Skeletal muscle satellite cell (primary cell): ENCODE measurements around the gene KRTAP4-3.
A peak's percentile ranks its signal among the peaks of the same experiment; 100 is the strongest.
"Not testable (repeated sequence)": the region's sequence is repeated elsewhere in the genome, so short reads cannot be mapped to it uniquely, and the experiment has no call there.

Experiments used
- H3K27me3 ChIP-seq: 2 replicates; pipeline ENCODE4 v1.7.0; 2013; ENCODE audit warnings: low read length; ENCODE audit not compliant: control insufficient read depth, insufficient read depth
- H3K36me3 ChIP-seq: 2 replicates; pipeline ENCODE4 v1.7.0; 2013; ENCODE audit warnings: mild to moderate bottlenecking, control low read depth, low read length; ENCODE audit not compliant: insufficient read depth
- H3K4me1 ChIP-seq: 2 replicates; pipeline ENCODE4 v1.7.0; 2013; ENCODE audit warnings: low read length; ENCODE audit not compliant: control insufficient read depth, insufficient read depth
- H3K4me2 ChIP-seq: 2 replicates; pipeline ENCODE4 v1.7.0; 2013; ENCODE audit warnings: mild to moderate bottlenecking, low read length
- H3K4me3 ChIP-seq: 2 replicates; pipeline ENCODE4 v1.7.0; 2013; ENCODE audit warnings: low read length
- H3K9ac ChIP-seq: 2 replicates; pipeline ENCODE4 v1.7.0; 2013; ENCODE audit warnings: mild to moderate bottlenecking, low read depth, low read length, moderate library complexity
- H3K9me3 ChIP-seq: replicated peaks from 2 replicates; pipeline ENCODE4 v1.7.0; 2013; ENCODE audit warnings: mild to moderate bottlenecking, control low read depth, low read length

Gene KRTAP4-3

GRCh38 chr17:41150026-41150425 lies 18.0 kb downstream of the KRTAP4-3 start:
- Histone ChIP-seq H3K4me2 (no peak overlapping the region), H3K4me1 (no peaks in the 10 kb centered on the region), H3K27me3 (no peaks in the 10 kb centered on the region), H3K9ac (no peak overlapping the region), H3K9me3 (no peaks in the 10 kb centered on the region), H3K36me3 (no peaks in the 10 kb centered on the region), H3K4me3 (no peak overlapping the region)

GRCh38 chr17:41149652-41149985 lies 18.4 kb downstream of the KRTAP4-3 start, which contains the start of gene KRTAP4-5:
Gene KRTAP4-5, minus strand, starts transcription at chr17:41149825. Its CDS starts 58 bp downstream, at chr17:41149767.
- Histone ChIP-seq H3K9me3 (no peaks in the 10 kb centered on the region), H3K9ac (no peak within 1 kb of the TSS), H3K27me3 (no peaks in the 10 kb centered on the region), H3K4me3 (no peak within 1 kb of the TSS), H3K36me3 (no peaks in the 10 kb centered on the region), H3K4me2 (no peak within 1 kb of the TSS), H3K4me1 (no peaks in the 10 kb centered on the region)

DNA sequence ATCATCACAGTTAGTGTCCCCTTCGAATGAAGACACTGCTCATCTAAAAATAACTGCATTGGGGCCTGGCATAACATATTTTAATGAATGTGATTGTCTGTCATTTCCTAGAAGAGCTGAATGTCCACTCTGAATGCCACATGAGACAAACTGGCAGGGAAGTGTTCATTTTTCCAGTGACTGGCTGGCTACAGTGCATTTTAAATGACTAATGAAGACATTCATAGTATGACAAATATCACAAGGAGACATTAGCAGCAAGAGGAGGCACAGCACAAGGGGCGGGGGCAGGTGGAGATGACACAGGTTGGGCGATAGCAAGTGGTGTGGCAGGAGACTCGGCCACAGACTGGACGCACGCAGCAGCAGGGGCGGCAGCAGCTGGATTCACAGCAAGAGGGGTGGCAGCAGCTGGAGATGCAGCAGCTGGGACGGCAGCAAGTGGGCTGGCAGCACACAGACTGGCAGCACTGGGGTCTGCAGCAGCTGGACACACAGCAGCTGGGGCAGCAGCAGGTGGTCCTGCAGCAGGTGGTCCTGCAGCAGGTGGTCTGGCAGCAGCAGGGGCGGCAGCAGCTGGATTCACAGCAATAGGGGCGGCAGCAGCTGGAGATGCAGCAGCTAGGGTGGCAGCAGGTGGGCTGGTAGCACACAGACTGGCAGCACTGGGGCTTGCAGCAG lies 18.9 kb downstream of the KRTAP4-3 start:
- not testable (repeated sequence) for H3K36me3 ChIP-seq, H3K9ac ChIP-seq, H3K27me3 ChIP-seq

GRCh38 chr17:41147531-41148204 lies 20.4 kb downstream of the KRTAP4-3 start:
- Histone ChIP-seq H3K4me2 (no peak overlapping the region), H3K4me3 (no peak overlapping the region), H3K9ac (no peak overlapping the region), H3K4me1 (no peaks in the 10 kb centered on the region), H3K27me3 (no peaks in the 10 kb centered on the region), H3K36me3 (no peaks in the 10 kb centered on the region), H3K9me3 (peaks cover 7% of the 10 kb centered on the region)

More for the DNA sequence above, 18.9 kb downstream of the KRTAP4-3 start:
- H3K9me3 ChIP-seq, H3K4me1 ChIP-seq, H3K4me3 ChIP-seq, H3K4me2 ChIP-seq: not testable (repeated sequence)

DNA sequence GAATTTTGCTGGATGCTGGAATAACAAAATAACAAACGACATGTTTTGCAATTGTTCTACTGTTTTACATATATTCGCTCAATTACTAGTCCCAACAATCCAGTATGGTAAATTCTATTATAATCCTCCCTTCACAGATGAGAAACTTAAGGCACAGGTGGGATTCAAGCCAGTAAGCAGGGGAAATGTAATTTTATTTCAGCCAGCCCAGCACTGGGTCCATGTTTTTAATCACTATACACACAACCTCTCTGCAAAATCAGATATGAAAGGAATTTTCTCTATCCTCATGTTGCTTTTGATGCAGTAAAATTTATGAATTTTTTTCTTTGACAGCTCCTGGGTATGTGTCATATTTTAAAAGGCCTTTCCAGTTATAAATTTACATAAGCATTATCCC lies 22.8 kb downstream of the KRTAP4-3 start:
- Histone ChIP-seq H3K4me1 (no peaks in the 10 kb centered on the region), H3K9ac (no peak overlapping the region), H3K4me2 (no peak overlapping the region), H3K4me3 (no peak overlapping the region), H3K27me3 (no peaks in the 10 kb centered on the region), H3K36me3 (no peaks in the 10 kb centered on the region), H3K9me3 (peaks cover 7% of the 10 kb centered on the region)

DNA sequence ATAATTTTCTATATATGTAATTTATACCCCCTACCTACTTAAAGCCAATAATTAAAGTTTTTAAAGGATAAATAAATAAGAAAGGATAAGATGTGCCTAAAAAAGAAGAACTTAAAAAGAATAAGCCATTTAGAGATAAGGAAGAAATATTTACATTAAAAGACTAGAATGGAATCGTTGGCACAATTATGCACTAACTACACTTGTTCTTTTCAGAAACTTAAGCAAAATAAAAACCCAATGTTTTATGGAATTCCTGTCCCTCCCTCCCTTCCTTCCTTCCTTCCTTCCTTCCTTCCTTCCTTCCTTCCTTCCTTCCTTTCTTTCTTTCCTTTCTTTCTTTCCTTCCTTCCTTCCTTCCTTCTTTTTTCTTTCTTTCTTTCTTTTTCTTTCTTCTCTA lies 23.2 kb downstream of the KRTAP4-3 start:
- H3K36me3 ChIP-seq: no peaks in the 10 kb centered on the region
- H3K4me1 ChIP-seq: no peaks in the 10 kb centered on the region
- no peaks in the 10 kb centered on the region for H3K27me3 ChIP-seq
- H3K4me3 ChIP-seq: no peak overlapping the region
- no peak overlapping the region for H3K9ac ChIP-seq
- H3K4me2 ChIP-seq: no peak overlapping the region
- H3K9me3 ChIP-seq: peaks cover 7% of the 10 kb centered on the region

GRCh38 chr17:41141361-41141760 lies 26.7 kb downstream of the KRTAP4-3 start:
- Histone ChIP-seq H3K9ac (peak overlapping the region; percentile 3), H3K36me3 (no peaks in the 10 kb centered on the region), H3K27me3 (no peaks in the 10 kb centered on the region), H3K4me3 (no peak overlapping the region), H3K4me1 (no peaks in the 10 kb centered on the region), H3K4me2 (no peak overlapping the region), H3K9me3 (peaks cover 7% of the 10 kb centered on the region)

- Histone ChIP-seq H3K27me3 (no peaks in the 10 kb centered on the region), H3K4me2 (no peak within 1 kb of the TSS), H3K4me1 (no peaks in the 10 kb centered on the region), H3K9ac (peak within 1 kb of the TSS; percentile 3), H3K9me3 (peaks cover 7% of the 10 kb centered on the region), H3K36me3 (no peaks in the 10 kb centered on the region), H3K4me3 (no peak within 1 kb of the TSS)
Measured at GRCh38 chr17:41140360-41141131, 27.5 kb downstream of the KRTAP4-3 start, which contains the start of gene KRTAP4-6. Gene KRTAP4-6, minus strand, starts transcription at chr17:41140544. Its CDS starts 57 bp downstream, at chr17:41140487.

GRCh38 chr17:41139865-41140264 lies 28.2 kb downstream of the KRTAP4-3 start:
- not testable (repeated sequence) for H3K9me3 ChIP-seq, H3K4me2 ChIP-seq, H3K9ac ChIP-seq, H3K4me1 ChIP-seq, H3K4me3 ChIP-seq, H3K27me3 ChIP-seq, H3K36me3 ChIP-seq

- H3K27me3 ChIP-seq: no peaks in the 10 kb centered on the region
- H3K4me3 ChIP-seq: no peak overlapping the region
- no peaks in the 10 kb centered on the region for H3K36me3 ChIP-seq
- no peak overlapping the region for H3K9ac ChIP-seq
- no peaks in the 10 kb centered on the region for H3K9me3 ChIP-seq
- no peak overlapping the region for H3K4me2 ChIP-seq
- peaks cover 26% of the 10 kb centered on the region for H3K4me1 ChIP-seq
Measured at GRCh38 chr17:41133880-41134735, 33.9 kb downstream of the KRTAP4-3 start.

DNA sequence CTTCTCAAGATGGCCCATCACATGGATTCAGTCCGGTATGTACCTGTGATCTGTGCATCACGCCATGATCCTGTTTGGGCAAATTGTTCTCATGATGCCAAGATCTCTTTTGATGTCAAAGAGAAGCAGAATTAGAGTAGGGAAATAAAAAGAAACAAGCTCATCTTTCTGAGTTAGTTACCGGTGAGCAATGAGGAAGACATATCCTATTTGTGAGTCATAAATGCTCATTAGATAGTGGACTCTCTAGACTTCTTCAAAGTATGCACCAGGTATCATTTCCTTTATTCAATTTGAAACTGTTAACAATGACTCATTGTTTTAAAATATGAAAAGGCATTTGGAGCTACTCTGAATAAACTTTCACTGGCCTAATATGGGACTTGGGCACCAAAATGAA lies 36.0 kb downstream of the KRTAP4-3 start:
- no peak overlapping the region for H3K9ac ChIP-seq
- H3K4me1 ChIP-seq: peaks cover 26% of the 10 kb centered on the region
- no peaks in the 10 kb centered on the region for H3K36me3 ChIP-seq
- H3K27me3 ChIP-seq: no peaks in the 10 kb centered on the region
- no peaks in the 10 kb centered on the region for H3K9me3 ChIP-seq
- H3K4me3 ChIP-seq: no peak overlapping the region
- H3K4me2 ChIP-seq: peak overlapping the region; percentile 14
